ENCODE measurements around the gene SPPL3.

GRCh38 chr12:120775862-120776552 lies 128.2 kb downstream of the SPPL3 start:
- TF ChIP-seq CTCF (tag by site-specific recombination; IDR thresholded peaks at IDR 0.05) (no peak), ZNF24 (tag by site-specific recombination; IDR thresholded peaks at IDR 0.05) (no peak), MYNN (tag by site-specific recombination; IDR thresholded peaks at IDR 0.05; ENCODE audit: borderline replicate concordance) (no peak), ZNF549 (tag by site-specific recombination; IDR thresholded peaks at IDR 0.05) (no peak), ZNF701 (tag by site-specific recombination; IDR thresholded peaks at IDR 0.05) (no peak), ZBTB8A (tag by site-specific recombination; IDR thresholded peaks at IDR 0.05) (no peak), ZFP41 (tag by site-specific recombination; IDR thresholded peaks at IDR 0.05; ENCODE audit: borderline replicate concordance) (no peak), REST (tag by site-specific recombination; IDR thresholded peaks at IDR 0.05) (no peak), ZNF792 (tag by site-specific recombination; IDR thresholded peaks at IDR 0.05) (no peak), ZNF140 (tag by site-specific recombination; IDR thresholded peaks at IDR 0.05) (no peak), ZNF76 (tag by site-specific recombination; IDR thresholded peaks at IDR 0.05; ENCODE audit: borderline replicate concordance, low read depth) (no peak)

All from HEK293 (cell line).